K562 (cell line): ENCODE data around the gene FBP1. TPM values are rescaled to one million over a fixed set of nuclear protein-coding genes. Genes with fewer than 3 reads are reported as not detected.

Experiments used
- ATAC-seq: fragments of 200-7000 bp; cut with Tn5 transposase; 3 replicates; pipeline ENCODE4 v1.9.1; 2020; ENCODE audit warnings: moderate library complexity
- BruUV-seq: library from RNA; stranded (reverse); fragments of 400-500 nt; replicated peaks from 2 replicates; lab custom pipeline; 2021; lab: Mats Ljungman, UMichigan
- CTCF ChIA-PET: fragments of 300-600 bp; formaldehyde crosslinking; extraction: SDS; loops from one replicate; lab custom pipeline; 2021; ENCODE audit warnings: low intra/inter-chr PET ratio; lab: Yijun Ruan, JAX
- POLR2A ChIA-PET: fragments of 300-600, 350-650 bp; sonication (Branson Sonifier 250); formaldehyde crosslinking; extraction: SDS; loops from one replicate; lab custom pipeline; 2021; ENCODE audit warnings: antibody characterized with exemption, inconsistent platforms; lab: Yijun Ruan, JAX
- DNase-seq, 4 experiments: peaks; one replicate each; pipeline versions ENCODE4 v3.0.0 to v3.0.0-alpha.2; 2011 to 2018; ENCODE audit warnings: low spot score in 3 of 4, mixed read lengths in 3 of 4; ENCODE audit errors: extremely low read depth in 1 of 4
- FAIRE-seq: peaks from 2 replicates; lab custom pipeline; 2011; peaks lifted over from hg19 to GRCh38; lab: Jason Lieb, UNC
- H2AFZ ChIP-seq: 2 replicates; pipeline ENCODE4 v1.6.0; 2011; ENCODE audit warnings: low read depth, low read length, control low read depth, inconsistent platforms
- H3K27ac ChIP-seq: fragments of 200-600 bp; 3 replicates; pipeline ENCODE4 v1.8.0; 2011; ENCODE audit warnings: low read depth, mild to moderate bottlenecking, control low read depth, inconsistent platforms, low read length, moderate library complexity, mixed read lengths; ENCODE audit errors: extremely low read depth
- H3K27me3 ChIP-seq, 2 experiments: fragments of 300-600 bp in 1 of 2; 2 replicates in 1 of 2; 3 replicates in 1 of 2; pipeline versions ENCODE4 v1.6.0 to v1.8.0; 2011; ENCODE audit warnings: inconsistent platforms in 2 of 2, low read length in 2 of 2, mild to moderate bottlenecking in 1 of 2, mixed read lengths in 1 of 2, moderate library complexity in 1 of 2; ENCODE audit not compliant: control insufficient read depth in 2 of 2, insufficient read depth in 2 of 2
- H3K36me3 ChIP-seq: fragments of 300-600 bp; 3 replicates; pipeline ENCODE4 v1.8.0; 2011; ENCODE audit warnings: mild to moderate bottlenecking, low read length, inconsistent platforms; ENCODE audit not compliant: control insufficient read depth, insufficient read depth
- H3K4me1 ChIP-seq, 2 experiments: fragments of 200-600 bp in 1 of 2; replicated peaks in 1 of 2; 2 replicates in 1 of 2; 3 replicates in 1 of 2; pipeline versions ENCODE4 v1.5.1 to v1.8.0; 2011; ENCODE audit warnings: inconsistent platforms in 2 of 2, low read length in 2 of 2, mild to moderate bottlenecking in 1 of 2, mixed read lengths in 1 of 2, moderate library complexity in 1 of 2; ENCODE audit not compliant: control insufficient read depth in 2 of 2, insufficient read depth in 2 of 2
- H3K4me2 ChIP-seq: 2 replicates; pipeline ENCODE4 v1.6.1; 2011; ENCODE audit warnings: low read length, control low read depth, inconsistent platforms, mixed read lengths; ENCODE audit not compliant: insufficient read depth
- H3K4me3 ChIP-seq: fragments of 200-600 bp; sonication (generic), shearing (Covaris generic); 2 replicates; pipeline ENCODE4 v1.5.1; 2016; ENCODE audit warnings: control low read depth, inconsistent platforms
- H3K79me2 ChIP-seq: fragments of 200-600 bp; 3 replicates; pipeline ENCODE4 v1.8.0; 2011; ENCODE audit warnings: low read length, inconsistent platforms; ENCODE audit not compliant: control insufficient read depth, insufficient read depth
- H3K9ac ChIP-seq, 2 experiments: 2 replicates each; pipeline versions ENCODE4 v1.6.0 to v1.6.1; 2011; ENCODE audit warnings: low read depth in 2 of 2, low read length in 2 of 2, control low read depth in 1 of 2, inconsistent platforms in 1 of 2, mild to moderate bottlenecking in 1 of 2, mixed read lengths in 1 of 2; ENCODE audit not compliant: insufficient read depth in 1 of 2
- H3K9me1 ChIP-seq: one replicate; pipeline ENCODE4 v1.6.0; 2011; ENCODE audit warnings: inconsistent platforms, mild to moderate bottlenecking, low read length, moderate library complexity; ENCODE audit not compliant: control insufficient read depth, insufficient read depth
- H3K9me3 ChIP-seq: replicated peaks from 2 replicates; pipeline ENCODE4 v1.5.1; 2011; ENCODE audit warnings: low read depth, low read length, inconsistent platforms; ENCODE audit not compliant: control insufficient read depth, insufficient read depth
- H4K20me1 ChIP-seq: replicated peaks from 2 replicates; pipeline ENCODE4 v1.6.1; 2011; ENCODE audit warnings: low read length, inconsistent platforms, mixed read lengths; ENCODE audit not compliant: control insufficient read depth, insufficient read depth
- HIVEP1 ChIP-seq: fragments of 250-450 bp; sonication (Bioruptor Pico); IDR thresholded peaks from 2 replicates; pipeline ENCODE4 v1.4.0; 2020; ENCODE audit warnings: mild to moderate bottlenecking
- WGBS: fragments of 100-300 bp; shearing (Covaris generic); methylation state at CpG from one replicate; pipeline ENCODE4 v1.1.6; 2016; ENCODE audit warnings: low coverage, mixed read lengths; ENCODE audit not compliant: insufficient coverage; ENCODE audit errors: missing lambda C conversion rate; 5-methylcytosine and 5-hydroxymethylcytosine counted together
- in situ Hi-C: fragments of 300-500 bp; cut with MboI; formaldehyde crosslinking; loops from 4 replicates; pipeline ENCODE4 v1.15.0; 2018; ENCODE audit warnings: inconsistent platforms, mixed read lengths
- intact Hi-C: fragments of 100-400 bp; cut with micrococcal nuclease; formaldehyde crosslinking; loops from 2 replicates; pipeline ENCODE4 v1.14.2; 2022
- polyA plus RNA-seq, 8 experiments: library from polyadenylated mRNA; depleted of rRNA in 4 of 8; stranded (reverse) in 5 of 8; unstranded in 3 of 8; fragments of >200 nt; fragmentation: Nextera tagmentation in 2 of 8; fragmentation: Illumina TruSeq in 1 of 8; extraction: Ambion mirVana in 2 of 8; extraction: Trizol in 1 of 8; gene quantifications; 2 replicates each; pipeline versions ENCODE4 v1.2.1 to v1.2.3, GENCODE V29; 2011 to 2014; ENCODE audit warnings: inconsistent platforms in 1 of 8, missing spikeins in 1 of 8
- total RNA-seq, 7 experiments: library from RNA; depleted of rRNA in 6 of 7; stranded (reverse); fragments of >200 nt in 6 of 7; fragmentation: Illumina TruSeq in 2 of 7; extraction: Trizol in 2 of 7; gene quantifications; 2 replicates each; pipeline versions ENCODE4 v1.2.1 to v1.2.3, GENCODE V29; 2011 to 2021; ENCODE audit warnings: low replicate concordance in 1 of 7
- TF ChIP-seq, protein P1 (sequence below), 2 experiments: IDR thresholded peaks in 1 of 2; conservative IDR thresholded peaks in 1 of 2; 2 replicates each; pipeline ENCODE4 v1.6.1; 2016; ENCODE audit warnings: low read depth in 2 of 2, mild to moderate bottlenecking in 1 of 2, missing compliant biosample characterization in 1 of 2, missing genetic modification characterization in 1 of 2, moderate library complexity in 1 of 2

Gene FBP1
- total and polyA plus RNA-seq, 9 of the 15 experiments (the other 6 are each of a cell fraction or from before 2014, with no cell fraction given): 0.24 TPM; not detected in 8

DNA sequence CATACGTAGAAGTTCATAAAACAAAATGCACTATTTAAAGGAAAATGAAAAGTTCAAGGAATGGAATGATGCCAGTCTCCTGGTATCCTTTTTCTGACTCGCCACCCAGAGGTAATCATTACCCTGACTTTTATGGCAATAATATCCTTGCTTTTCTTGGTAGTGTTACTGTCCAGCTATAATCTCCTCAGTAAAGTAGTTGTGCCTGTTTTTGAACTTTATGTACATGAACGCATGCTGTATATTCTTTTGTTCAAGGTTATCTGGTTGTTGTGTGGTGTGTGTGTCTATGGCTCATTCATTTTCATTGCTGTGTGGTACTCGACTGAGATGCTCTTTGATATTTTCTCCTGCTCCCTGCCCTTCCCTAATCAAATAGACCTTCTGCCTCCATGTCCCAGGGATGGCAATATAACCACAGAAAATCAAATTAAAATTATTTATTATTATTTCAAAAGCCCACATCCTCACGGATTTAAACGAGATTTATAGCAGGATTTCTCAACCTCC, 29.2 kb upstream of the FBP1 start:
- ChIA-PET CTCF (interaction anchor here (0.9 kb wide), 1 partner anchor 459 kb away, joined by 5 read pairs; no protein-coding TSS in a partner anchor), POLR2A (interaction anchor here (0.7 to 0.8 kb wide), 2 partner anchors 317 to 469 kb away, joined by 3 to 4 read pairs; no protein-coding TSS in a partner anchor)
- Histone ChIP-seq H3K9me1 (no peaks in the 10 kb centered on the region), H3K9me3 (no peaks in the 10 kb centered on the region), H3K79me2 (no peaks in the 10 kb centered on the region), H3K4me2 (no peak overlapping the region), H3K4me3 (no peak overlapping the region), H3K36me3 (no peaks in the 10 kb centered on the region), H4K20me1 (no peaks in the 10 kb centered on the region), H3K9ac (no peak overlapping the region), H3K27ac (no peak overlapping the region), H3K27me3 (peaks cover 22 to 24% of the 10 kb centered on the region in 2 experiments; a peak in 4 of 5 replicates), H3K4me1 (peaks cover 3 to 4% of the 10 kb centered on the region in 2 experiments; a peak in 3 of 5 replicates), H2AFZ (no peak overlapping the region)
- 3% methylated on average over 6 of the region's 6 CpGs for WGBS
- FAIRE-seq (no peak), ATAC-seq (no peak), DNase-seq (no peak)
- TF ChIP-seq, protein P1, sequence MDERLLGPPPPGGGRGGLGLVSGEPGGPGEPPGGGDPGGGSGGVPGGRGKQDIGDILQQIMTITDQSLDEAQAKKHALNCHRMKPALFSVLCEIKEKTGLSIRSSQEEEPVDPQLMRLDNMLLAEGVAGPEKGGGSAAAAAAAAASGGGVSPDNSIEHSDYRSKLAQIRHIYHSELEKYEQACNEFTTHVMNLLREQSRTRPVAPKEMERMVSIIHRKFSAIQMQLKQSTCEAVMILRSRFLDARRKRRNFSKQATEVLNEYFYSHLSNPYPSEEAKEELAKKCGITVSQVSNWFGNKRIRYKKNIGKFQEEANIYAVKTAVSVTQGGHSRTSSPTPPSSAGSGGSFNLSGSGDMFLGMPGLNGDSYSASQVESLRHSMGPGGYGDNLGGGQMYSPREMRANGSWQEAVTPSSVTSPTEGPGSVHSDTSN (CRISPR knock-in tag; IDR thresholded peaks at IDR 0.05; ENCODE audit: low read depth): no peak
- TF ChIP-seq, protein P1 (tag; conservative IDR thresholded peaks at IDR 0.05; ENCODE audit: low read depth): 0 out of 2 replicates have a peak, but pooled peaks have one; percentile 10
- TF ChIP-seq HIVEP1: no peak
- intact Hi-C loops (loop anchor here (5.0 kb wide), 1 partner anchor 114 kb away; no protein-coding TSS in a partner anchor), in situ Hi-C loops (no loop called here)
- BruUV-seq: no TSS peak
